A549 (cell line): ENCODE results near the gene MGAT3.

Source experiments
- CTCF ChIP-seq: fragments of >200 bp; sonication (Bioruptor Twin); formaldehyde crosslinking; IDR thresholded peaks from 3 replicates; pipeline ENCODE4 v1.5.1; 2016
- EP300 ChIP-seq, 2 experiments: fragments of >200 bp; sonication (Bioruptor Twin); formaldehyde crosslinking; IDR thresholded peaks; 2 replicates in 1 of 2; 3 replicates in 1 of 2; pipeline ENCODE4 v1.6.1; 2016 to 2017
- MYC ChIP-seq: IDR thresholded peaks from 2 replicates; pipeline ENCODE4 v1.6.1; 2012; ENCODE audit warnings: mild to moderate bottlenecking, inconsistent platforms, low read length, improper control_type of control experiment, borderline replicate concordance
- POLR2A ChIP-seq: IDR thresholded peaks from 2 replicates; pipeline ENCODE4 v1.6.1; 2012; ENCODE audit warnings: mild to moderate bottlenecking, low read length

- no peak for TF ChIP-seq CTCF
- no peak for TF ChIP-seq EP300 (IDR thresholded peaks at IDR 0.05)
- no peak for TF ChIP-seq MYC
- TF ChIP-seq POLR2A: no peak
Observed at GRCh38 chr22:39501644-39502108, 44.9 kb downstream of the MGAT3 start.
